SU-DHL-6 (cell line): ENCODE results near the gene CRYGA.
"Not testable (repeated sequence)": the region's sequence is repeated elsewhere in the genome, so short reads cannot be mapped to it uniquely, and the experiment has no call there.

ENCODE experiments used
- CTCF ChIP-seq: fragments of 200-600 bp; sonication (generic); IDR thresholded peaks from one replicate; pipeline ENCODE4 v1.5.1; 2017; ENCODE audit warnings: antibody characterized with exemption, mild to moderate bottlenecking, low read length, moderate library complexity; ENCODE audit not compliant: insufficient read depth, poor library complexity, severe bottlenecking
- EZH2phosphoT487 ChIP-seq: fragments of 200-600 bp; sonication (generic), shearing (Covaris generic); conservative IDR thresholded peaks from 2 replicates; pipeline ENCODE4 v1.6.1; 2018; ENCODE audit warnings: mild to moderate bottlenecking, antibody characterized with exemption, low read length, moderate library complexity, mixed read lengths

GRCh38 chr2:208117390-208117789 lies 46.0 kb downstream of the CRYGA start:
- not testable (repeated sequence) for TF ChIP-seq CTCF, EZH2phosphoT487
